Effector CD8-positive, alpha-beta T cell (primary cell): ENCODE measurements around the gene DNER.
"Not testable (repeated sequence)": the region's sequence is repeated elsewhere in the genome, so short reads cannot be mapped to it uniquely, and the experiment has no call there.

Experiments
- DNase-seq: peaks from one replicate; lab custom pipeline; 2025; lab: John Stamatoyannopoulos, UW

The DNER gene

DNA sequence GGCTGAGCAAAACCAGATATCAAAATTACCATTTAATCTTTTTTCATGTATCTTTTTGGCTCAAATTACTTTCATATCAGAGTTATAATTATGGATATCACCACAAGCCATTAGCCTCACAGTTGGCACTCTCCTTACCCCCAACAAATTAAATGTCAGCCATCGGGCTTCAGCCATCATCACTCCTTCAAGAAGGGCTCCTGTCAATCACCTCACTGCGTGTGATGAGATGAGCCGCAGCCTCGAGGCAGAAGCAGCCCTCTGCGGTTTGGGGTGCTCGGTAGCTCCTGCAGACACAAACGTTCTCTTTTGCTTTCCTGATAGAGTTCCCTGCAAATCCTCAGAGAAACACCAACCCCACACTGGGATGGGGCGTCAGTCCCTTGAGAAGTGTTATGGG lies 94.1 kb downstream of the DNER start:
- no peak for DNase-seq

DNA sequence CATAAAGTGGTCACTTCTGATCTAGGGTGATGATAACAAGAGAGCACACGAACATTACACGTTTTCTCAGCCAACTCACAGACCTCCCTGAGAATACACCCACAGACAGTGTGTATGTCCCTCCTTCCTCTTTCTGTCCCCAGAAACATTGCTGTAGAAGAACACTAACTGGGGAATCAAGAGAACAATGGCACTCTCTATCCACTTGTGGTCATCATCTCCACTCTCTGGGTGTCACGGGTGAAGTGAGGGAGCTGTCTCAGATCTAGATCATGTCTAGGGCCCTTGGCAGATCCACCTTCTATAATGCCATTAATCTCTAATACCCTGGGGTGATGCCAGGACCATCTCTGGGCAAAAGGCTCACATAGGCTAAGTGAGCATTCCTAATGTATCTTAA lies 97.9 kb downstream of the DNER start:
- no peak for DNase-seq

DNA sequence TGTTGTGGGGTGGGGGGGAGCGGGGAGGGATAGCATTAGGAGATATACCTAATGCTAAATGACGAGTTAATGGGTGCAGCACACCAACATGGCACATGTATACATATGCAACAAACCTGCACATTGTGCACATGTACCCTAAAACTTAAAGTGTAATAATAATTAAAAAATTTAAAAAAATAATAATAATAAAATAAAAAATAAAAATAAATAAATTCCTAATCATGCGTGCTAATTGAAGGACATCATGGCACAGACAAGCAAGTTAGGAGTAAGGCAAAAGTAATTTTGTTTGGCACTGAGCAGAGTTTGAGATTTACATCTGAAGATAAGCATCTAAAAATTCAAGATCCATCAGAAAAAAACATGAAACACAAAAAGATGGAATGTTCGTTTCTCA lies 100.3 kb downstream of the DNER start:
- DNase-seq: not testable (repeated sequence)

DNA sequence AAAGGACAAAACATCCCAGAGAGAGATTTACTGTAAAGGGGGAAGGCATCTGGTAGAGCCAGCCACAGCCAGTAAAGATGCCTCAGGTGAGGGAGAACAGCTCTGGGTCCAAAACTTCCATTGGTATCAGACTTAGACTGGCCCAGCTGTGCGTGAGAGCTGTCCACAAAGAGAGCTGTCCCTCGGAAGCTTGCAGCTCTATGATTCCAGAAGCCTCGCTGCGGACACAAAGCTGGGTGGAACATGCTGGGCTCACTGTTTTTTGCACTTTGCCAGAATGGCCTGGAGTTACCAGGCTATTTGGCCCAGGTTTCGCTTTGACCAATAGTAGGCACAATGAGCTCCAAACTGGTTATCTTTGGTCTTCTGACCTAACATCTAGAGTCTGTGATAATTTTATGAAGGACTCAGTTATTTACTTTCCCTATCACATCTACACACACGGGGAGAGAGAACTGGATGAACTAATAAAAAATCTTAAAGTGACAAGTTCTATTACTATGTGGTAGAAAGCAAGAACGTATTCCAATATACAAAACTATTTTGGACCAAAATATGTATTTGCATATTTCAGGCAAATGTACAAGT lies 101.9 kb downstream of the DNER start:
- DNase-seq: no peak

DNA sequence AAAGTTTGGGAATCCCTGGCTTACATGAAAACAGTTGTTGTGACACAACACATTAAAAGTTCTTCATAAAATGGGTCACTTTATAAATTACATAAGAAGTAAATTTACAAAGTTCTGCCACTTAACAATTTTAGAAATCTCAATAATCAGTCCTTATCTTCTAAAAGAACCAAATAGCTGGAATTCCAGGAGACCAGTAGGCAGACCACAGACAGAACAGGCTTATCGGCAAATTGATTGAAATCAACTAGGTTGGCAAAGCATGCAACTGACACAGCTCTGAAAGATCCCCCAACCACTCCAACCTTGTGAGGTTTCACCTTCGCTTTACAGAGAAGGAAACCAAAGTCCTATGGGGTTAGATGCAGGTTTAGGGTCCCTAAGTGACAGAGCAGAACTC lies 103.0 kb downstream of the DNER start:
- DNase-seq: no peak

DNA sequence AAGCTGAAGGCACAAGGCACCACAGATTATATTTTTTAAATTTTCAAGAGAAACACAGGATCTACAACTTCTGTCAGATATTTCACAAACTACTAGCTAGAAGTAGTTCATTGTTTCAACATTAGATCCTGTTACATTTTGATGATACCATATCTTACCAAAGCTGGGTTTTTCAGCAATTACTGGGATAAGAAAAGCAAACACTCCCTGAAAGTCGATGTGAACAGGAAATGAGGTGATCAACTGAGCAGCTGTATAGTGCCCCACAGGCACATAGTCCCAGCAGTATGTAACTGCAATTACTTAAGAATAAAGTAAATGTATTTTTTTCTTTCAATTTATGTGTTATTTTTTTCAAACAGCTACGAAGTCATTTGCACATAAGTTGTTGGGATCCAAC lies 103.5 kb downstream of the DNER start:
- DNase-seq: no peak

DNA sequence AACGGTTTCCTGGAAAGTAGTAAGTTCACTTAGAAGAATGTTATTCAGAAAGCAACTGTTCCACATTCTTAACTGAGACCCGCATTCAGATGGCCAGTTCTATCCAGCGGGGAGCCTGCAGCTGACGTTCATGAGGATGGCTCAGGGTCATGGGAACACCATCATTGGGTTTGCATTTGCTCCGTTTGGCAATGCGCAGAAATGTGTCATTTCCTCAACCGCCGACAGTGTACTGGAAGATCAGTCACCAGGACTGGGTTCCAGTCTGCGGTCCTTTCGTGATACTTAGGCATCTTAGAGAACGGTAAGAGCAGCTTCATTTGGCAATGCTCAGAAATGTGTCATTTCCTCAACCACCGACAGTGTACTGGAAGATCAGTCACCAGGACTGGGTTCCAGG lies 104.0 kb downstream of the DNER start:
- DNase-seq: no peak

DNA sequence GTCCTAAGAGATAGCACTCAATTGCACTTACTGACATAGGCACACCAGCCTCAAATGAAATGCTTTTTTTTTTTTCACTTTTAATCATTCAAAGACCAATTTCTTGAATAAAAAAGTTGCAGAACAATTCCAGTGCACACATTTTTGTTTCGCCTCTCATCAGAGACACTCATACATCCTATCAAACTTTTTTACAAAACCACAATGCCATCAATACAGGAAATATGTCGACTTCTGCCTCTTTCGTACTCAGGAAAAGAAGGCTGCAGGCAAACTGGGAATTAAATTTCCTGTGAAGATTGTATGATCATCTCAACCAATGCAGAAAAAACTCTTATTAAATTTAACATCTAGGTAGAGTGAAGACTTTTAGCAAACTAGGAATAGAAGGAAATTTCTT lies 112.4 kb downstream of the DNER start:
- DNase-seq: no peak

DNA sequence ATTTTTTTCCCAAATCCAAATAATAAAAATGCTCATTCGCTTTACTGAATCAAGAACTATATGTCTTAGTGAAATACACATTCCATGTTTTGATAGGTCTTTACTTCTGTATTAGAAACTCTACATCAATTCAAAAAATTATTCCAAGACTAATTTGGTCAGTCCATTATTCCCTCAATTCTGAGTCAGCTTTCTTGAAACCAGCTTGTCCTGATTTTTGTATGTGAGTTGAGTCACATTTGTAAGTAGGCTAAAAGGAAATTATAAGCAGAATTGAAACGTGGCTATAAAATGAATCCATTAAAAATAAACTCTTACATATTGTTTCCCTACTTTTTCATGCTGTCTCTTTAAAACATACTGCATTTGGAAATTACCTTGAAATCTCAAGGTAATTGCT lies 113.0 kb downstream of the DNER start:
- no peak for DNase-seq

DNA sequence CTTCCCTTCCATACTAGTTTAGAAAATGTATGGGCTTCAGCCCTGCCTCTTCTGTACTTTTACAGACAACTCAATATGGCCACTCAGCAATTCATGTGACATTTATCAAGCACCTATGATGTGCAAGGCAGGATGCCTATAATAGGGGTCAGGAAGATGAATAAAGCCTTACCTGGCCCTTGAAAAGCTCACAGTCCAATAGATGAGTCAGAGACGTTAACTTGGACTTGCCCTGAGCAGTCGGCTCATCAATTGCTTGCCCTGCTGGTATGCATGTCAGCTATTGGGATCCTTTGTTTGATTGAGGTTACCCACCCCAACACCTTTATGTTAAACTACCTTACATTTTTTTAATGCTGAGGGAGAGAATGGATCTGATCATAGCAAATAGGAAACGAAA lies 116.1 kb downstream of the DNER start:
- DNase-seq: no peak

DNA sequence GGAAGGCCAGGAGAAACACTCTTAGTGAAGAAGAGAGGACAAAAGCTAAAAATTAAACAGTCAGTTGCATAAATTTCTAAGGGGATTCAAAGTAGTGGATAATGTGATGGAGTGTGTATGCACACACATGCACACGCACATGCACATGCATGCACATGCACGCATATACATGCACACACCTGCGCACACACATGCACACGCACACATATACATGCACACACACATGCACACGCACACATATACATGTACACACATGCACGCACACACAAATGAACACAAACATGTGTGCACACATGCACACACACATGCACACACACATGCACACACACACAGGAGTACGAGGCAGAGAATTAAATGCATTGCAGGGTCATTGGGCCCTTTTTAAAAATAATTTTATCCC lies 117.6 kb downstream of the DNER start:
- DNase-seq: no peak

DNA sequence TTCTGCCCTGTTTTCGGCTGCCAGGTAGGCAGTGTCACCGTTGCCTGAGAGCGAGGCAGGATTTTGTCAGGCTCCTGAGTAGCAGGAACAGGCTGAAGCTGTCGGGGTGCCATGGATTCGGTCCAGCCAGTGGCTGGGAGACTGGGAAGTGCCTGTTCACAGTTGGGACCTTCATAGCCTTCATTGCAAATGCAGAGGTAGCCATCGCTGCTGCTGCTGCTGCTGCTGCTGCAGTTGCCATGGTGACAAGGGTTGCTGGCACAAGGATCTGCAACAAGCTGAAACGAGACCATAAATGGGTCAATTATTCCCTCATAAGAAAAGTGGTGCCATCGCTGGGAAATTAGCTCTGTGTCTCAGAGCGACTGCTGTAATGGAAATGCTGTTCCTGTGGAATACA lies 122.7 kb downstream of the DNER start:
- no peak for DNase-seq

DNA sequence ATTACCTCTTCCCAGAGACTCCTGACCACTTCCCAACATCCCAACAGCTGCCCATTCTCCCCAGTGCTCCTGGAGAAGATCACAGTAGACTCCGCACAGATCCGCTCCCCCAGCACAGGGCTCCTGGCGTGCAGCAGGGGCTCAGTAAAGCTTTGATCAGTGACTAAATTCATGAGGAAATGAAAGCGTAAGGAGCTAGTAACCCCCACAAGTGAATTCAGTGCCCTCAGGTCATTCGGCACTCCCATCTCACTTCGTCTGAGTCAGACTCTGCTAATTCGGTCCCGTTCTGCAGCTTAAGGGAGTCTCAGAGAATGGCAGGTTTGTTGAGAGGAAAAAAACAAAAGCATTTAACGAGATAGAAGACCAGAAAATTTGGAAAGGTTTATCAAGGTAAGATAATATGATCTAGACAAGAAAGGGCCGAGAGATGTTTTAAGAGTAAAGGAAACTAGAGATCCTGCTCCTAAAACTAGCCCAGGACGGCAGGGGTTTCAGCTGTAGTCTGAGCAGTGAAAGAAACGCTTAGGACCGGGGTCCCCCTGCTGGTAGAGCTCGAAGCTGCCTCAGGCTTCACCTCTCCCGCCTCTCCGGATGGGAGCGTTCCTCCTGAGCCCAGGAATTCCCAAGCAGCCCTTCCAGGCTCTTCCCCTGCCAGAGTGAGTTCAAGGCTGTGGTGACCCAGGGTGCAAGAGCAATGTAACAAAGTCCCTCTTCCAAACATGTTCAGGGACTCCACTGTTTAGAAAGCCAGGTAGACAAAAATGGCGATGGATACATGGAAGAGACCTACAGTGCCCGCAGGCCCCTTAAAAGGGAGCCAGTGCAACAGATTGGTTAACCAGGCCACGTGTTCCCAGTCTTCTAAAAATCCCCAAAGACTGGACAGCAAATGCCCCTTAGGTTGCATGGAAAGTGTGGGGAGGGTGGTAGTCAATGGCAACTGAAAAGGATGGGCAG lies 127.3 kb downstream of the DNER start:
- no peak for DNase-seq

DNA sequence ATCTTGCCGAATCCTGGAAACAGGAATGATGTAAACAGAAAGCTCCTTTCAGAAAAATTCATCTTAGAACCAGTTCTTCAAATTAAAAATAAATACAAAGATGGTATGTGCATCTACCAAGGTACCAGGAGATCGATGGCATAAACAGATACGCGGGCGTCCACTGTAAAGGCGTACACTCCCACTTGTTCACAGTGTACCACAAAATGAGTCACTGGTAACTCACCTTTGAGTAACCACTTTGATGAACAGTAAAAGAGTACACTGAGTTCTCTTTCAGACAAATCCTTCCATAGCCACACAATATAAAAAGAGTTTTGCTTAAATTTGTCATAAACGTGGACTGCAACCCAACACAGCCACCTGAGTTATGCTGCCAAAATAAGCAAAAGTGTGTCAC lies 128.3 kb downstream of the DNER start:
- DNase-seq: no peak

DNA sequence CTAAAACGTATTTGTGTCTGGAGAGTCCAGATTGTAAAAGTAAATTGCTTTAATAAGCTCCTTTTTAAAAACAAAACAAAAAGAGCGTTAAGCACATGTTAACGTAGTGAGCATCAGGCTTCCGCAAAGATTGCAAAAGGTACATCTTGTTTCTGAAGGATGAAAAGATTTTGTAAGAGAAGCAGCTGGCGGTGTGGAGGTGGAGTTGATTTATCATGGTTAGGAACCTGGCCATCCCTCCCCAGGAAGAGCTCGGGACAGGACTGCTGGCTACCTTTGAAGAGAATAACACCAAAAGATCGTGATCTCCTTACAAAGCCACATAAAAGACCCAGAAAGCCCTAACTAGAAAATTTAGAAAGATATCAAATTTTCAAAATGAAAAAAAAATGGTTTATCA lies 132.2 kb downstream of the DNER start:
- no peak for DNase-seq

DNA sequence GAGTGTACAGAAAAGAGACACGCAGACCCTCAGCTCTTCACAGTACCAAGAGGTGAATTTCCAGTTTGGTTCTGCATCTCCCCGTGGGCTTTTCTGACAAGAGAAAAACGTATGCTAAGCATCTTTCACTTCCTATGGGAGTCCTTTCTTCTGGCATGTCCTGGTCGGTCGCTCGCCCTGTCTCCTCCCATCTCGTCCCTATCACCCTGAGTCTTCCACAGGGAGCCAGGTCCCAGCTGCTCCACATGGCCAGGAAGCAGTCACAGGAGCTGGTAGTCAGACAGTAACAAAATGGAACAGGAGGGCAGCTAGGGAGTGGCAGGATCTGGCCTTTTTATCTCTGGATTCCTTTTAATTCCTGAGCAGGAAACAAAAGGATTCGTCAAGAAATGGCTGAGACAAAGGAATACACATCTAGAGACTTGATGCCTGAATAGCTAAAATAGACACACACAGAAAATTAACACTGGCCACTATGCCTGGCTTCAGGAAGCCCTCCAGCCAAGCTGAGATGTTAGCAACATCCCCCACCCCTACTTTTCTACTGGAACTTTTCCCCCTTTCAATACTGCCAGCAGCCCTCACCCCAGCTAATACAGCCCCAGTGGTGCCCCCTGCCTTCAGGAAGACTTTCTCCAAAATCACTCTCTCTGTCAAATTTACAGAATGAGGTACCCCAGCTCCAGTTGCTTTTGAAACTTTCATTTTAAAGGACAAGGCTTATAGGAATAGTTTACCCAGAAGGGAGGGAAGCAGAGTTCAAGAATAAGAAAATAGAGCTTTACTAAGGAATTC lies 136.1 kb downstream of the DNER start:
- no peak for DNase-seq

DNA sequence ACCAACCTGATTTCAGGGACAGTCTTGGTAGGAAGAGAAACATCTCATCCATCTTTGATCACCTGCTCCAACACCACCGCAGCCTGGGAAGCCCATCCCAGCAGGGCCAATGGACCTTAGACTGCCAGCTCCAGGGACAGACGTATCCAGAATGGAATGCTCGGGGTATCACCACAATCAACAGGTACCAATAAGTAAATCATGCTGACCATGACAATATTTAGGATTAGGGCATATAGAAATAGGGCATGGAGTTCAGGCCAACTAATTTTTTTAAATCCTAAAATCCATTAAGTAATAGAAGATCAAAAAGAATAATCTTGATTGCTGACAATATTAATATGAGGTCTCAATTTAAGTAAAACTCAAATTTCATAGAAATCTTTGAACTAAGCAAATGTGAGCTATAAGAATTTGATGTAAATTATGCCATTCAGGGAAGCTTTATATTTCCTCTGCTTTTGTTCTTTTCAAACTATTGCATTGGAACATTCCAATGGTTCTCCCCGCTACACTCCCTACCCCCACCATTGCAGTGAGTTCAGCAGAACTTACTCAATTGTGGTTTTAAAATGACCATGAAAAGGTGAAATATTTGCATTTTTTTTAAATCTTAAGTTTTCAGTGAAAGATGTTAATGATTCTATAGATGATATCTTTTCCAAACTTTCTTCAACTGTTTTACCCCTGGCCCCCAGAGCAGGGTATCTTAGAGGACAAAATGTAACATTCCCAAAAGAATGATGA lies 138.6 kb downstream of the DNER start:
- DNase-seq: no peak

DNA sequence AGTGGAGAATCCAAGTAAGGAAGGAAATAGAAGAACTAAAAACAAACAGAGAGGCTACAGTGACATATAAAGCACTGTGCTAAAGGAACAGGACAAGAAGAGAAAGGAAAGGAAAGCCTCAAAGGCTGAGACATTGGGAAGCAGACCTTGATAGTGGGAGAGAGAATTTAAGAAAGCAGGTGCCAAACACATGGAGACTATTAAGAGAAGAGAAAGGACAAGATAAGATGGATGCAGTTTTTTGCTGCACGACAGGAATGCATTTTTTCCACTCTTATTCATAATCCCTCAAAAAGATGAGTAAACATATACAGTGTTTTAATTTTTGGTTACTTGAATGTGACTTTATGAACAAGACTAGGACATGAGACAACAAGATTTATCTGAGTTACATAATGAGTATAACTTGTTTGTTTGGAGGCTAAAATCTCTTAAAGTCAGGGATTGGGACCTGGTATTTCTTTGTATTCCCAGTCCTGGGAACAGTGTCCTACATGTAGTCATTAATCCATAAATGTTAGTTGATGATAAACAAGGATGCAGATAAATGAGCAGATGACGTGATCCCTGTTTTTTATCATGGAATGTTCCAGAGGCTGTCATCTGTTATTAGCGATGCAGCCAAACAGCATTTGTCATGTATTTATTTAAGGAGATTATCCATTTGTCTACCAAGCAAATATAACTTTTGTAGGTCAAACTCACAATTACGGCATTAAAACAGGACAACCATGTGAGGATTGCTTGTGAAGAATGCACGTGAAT lies 141.7 kb downstream of the DNER start:
- no peak for DNase-seq

DNA sequence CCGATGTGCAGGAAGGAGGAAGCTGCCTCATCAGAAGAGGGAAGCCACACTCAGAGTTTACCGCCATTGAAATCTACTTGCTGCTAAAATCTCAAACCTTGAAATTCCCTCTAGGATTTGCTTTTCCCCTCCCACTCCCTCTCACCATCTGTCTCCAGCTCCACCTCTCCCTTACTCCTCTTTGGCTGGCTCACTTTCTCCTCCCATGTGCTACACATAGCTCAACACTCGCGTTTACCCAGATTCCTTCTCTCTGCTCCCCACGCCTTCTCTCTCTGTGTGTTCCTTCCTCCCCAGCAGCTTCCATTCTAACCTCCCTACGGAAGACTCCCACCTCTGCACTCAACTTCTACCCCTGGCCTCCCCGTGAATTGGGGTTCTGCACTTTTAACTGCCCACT lies 143.1 kb downstream of the DNER start:
- no peak for DNase-seq

DNA sequence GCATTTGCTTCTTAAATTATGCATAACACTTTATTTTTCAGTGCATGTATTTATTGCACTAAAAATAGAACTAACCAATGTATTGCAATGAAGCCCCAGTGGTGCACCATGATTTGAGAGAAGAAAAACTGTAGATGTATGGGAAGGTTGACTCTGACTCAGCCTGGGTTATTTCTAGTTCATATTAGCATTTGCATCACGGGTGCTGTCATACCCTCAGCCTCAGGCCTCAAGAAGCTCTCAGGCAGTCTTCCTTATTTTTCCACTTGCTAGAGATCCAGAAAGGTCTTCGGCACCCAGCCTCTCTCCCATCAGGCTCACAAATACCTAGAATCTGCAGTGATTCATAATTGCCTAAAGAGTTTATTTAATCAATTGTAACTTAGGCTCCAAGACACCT lies 148.0 kb downstream of the DNER start:
- no peak for DNase-seq

DNA sequence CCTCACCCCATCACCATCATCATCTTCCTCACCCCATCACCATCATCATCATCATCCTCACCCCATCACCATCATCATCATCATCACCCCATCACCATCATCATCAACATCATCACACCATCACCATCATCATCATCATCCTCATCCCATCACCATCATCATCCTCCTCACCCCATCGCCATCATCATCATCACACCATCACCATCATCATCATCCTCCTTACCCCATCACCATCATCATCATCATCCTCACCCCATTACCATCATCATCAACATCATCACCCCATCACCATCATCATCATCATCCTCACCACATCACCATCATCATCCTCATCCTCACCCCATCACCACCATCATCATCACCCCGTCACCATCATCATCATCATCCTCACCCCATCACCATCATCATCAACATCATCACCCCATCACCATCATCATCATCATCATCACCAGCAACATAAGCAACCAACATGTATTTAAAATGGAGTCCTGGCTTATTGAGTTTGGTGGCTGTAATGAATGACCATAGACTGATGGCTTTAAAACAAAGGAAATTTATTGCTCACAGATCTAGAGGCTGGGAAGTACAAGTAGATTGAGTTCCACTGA lies 150.0 kb downstream of the DNER start:
- DNase-seq: no peak
